ENCODE results near the gene SLK.

DNA sequence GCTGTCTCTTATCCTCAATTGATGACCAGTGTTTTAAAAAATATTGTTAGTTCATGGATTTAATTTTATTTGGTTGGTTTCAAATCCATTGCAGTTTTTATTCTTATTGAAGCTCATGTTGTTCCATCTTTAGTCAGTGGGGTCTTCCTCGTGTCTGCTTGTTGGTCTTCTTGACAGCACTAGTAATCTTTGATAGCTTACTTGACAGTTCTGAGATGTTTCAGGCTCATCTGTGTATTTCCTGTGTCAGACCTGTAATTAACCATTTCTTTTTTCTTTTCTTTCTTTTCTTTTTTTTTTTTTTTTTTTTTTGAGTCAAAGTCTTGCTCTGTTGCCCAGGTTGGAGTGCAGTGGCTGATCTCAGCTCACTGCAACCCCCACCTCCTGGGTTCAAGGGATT, 28.2 kb downstream of the SLK start:
- TF ChIP-seq CTCF (IDR thresholded peaks at IDR 0.05; ENCODE audit: insufficient read depth, low read depth, low read length) (no peak), EZH2 (IDR thresholded peaks at IDR 0.05; ENCODE audit: insufficient read depth, low read length) (no peak)
